ENCODE results near the gene CERS5.
A peak's percentile ranks its signal among the peaks of the same experiment; 100 is the strongest.

Gene CERS5

DNA sequence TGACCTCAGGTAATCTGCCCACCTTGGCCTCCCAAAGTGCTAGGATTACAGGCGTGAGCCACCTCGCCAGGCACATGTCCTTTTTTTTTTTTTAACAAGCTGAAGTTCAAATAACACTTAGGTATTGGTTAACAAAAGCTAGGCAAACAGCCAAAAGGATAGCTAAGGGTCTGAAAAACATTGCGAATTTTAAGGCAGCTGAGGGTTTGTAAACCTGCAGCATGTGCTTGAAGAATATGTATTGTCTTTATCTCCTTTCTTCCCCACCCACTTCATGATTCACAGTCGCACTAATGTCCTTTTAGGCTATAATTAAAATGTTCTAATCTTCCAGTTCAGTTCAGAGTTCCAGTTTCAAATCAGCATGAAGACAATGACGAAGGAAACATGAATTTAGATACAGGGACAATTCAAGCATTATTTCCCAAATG lies 30.1 kb upstream of the CERS5 start:
- H3K27ac Mint-ChIP-seq: no peak overlapping the region
- H3K36me3 Mint-ChIP-seq (ENCODE audit: insufficient read depth): peaks cover 37% of the 10 kb centered on the region
- no peaks in the 10 kb centered on the region for H3K4me1 Mint-ChIP-seq (ENCODE audit: low read depth in 2 of 2)
- DNase-seq (no peak), ATAC-seq (replicated peaks) (no peak)
- no peaks in the 10 kb centered on the region for H3K27me3 Mint-ChIP-seq
- no peaks in the 10 kb centered on the region for H3K9me3 Mint-ChIP-seq
- H3K4me3 Mint-ChIP-seq: no peak overlapping the region

DNA sequence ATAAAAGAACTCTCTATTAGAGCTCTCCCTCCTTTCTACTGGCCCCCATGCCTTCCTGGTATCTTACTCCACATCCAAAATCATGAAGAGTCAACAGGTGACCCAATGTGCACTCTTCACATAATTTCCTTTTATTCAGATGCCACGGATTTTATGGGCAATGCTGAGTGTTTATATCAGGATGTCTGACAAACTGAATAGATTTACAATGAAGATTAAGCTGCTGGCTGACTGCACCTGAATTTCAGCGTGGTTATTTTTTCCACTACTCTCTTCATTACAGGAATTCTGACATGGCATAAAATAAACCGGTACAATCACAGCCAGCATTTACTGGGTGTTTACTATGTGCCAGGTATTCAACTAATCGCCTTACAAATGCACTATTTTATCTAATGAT lies 29.4 kb upstream of the CERS5 start:
- Mint-ChIP-seq H3K9me3 (no peaks in the 10 kb centered on the region), H3K4me1 (ENCODE audit: low read depth in 2 of 2) (no peaks in the 10 kb centered on the region), H3K36me3 (ENCODE audit: insufficient read depth) (peaks cover 40% of the 10 kb centered on the region), H3K27ac (peak overlapping the region in 1 of 2 donors; percentile 55), H3K27me3 (no peaks in the 10 kb centered on the region), H3K4me3 (no peak overlapping the region)
- no peak for DNase-seq
- ATAC-seq (replicated peaks): no peak

DNA sequence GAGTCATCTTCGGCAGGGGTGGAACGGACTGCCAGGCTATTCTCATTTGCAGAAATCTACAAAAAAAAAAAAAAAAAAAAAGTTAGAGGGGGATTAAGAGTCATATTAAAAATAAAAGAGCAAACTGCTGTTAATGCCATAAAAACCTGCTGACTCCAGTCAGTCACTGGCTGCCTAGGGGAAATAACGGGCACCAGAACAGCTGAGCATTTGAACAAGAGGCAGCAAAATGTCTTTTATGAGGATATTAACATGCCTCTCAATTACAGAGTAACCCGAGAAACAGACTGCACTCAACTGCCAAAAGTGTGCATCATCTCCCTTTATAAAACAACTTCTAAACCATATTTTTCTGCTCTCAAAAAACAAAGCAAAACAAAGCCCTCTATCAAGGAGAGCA lies 28.7 kb upstream of the CERS5 start:
- Mint-ChIP-seq H3K4me3 (no peak overlapping the region), H3K4me1 (ENCODE audit: low read depth in 2 of 2) (no peaks in the 10 kb centered on the region), H3K27ac (no peak overlapping the region), H3K36me3 (ENCODE audit: insufficient read depth) (peaks cover 42% of the 10 kb centered on the region), H3K27me3 (no peaks in the 10 kb centered on the region), H3K9me3 (no peaks in the 10 kb centered on the region)
- DNase-seq (no peak), ATAC-seq (replicated peaks) (no peak)

DNA sequence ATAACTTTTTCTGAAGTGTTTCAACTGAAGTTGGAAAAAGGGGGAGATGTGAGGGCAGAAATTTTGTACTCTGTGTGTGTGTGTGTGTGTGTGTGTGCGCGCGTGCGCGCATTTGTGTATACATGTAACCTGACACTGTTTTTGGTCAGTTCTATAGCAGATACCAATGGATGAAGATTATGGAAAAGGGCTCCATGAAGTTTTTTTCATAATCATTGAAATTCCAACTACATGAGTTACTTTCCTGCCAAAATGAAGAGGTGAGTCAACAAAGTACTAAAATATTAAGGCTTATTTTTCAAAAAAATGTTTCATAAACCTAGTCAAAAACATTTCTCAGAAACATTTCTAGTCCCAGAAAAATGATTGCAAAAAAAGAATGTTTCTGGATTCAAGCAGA lies 25.7 kb upstream of the CERS5 start:
- Mint-ChIP-seq H3K27ac (no peak overlapping the region), H3K4me3 (no peak overlapping the region), H3K9me3 (no peaks in the 10 kb centered on the region), H3K36me3 (ENCODE audit: insufficient read depth) (peaks cover 25% of the 10 kb centered on the region), H3K27me3 (no peaks in the 10 kb centered on the region), H3K4me1 (ENCODE audit: low read depth in 2 of 2) (peaks cover 3 to 5% of the 10 kb centered on the region in 2 donors)
- DNase-seq: no peak
- ATAC-seq (replicated peaks): no peak

DNA sequence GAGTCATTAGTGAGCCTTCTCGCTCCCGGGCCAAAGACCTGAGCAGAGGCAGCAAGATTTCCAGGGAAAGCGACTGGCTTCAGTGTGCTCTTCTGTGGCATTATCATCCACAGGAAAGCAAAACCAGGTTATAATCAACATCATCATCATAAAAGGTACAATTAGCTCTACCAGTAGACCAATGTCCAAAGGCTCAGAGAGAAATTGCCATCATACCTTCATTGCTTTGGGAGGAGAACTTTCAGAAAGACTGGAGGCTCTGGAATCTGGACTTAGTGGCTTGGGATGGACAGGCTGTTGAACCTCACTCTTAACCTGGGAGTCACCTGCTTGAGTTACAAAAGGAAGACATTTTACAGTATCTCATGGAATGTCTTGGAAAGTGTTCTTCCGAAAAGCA lies 25.1 kb upstream of the CERS5 start:
- no peaks in the 10 kb centered on the region for H3K9me3 Mint-ChIP-seq
- ATAC-seq (replicated peaks): no peak
- no peak for DNase-seq
- H3K4me3 Mint-ChIP-seq: no peak overlapping the region
- peaks cover 21% of the 10 kb centered on the region for H3K36me3 Mint-ChIP-seq (ENCODE audit: insufficient read depth)
- H3K4me1 Mint-ChIP-seq (ENCODE audit: low read depth in 2 of 2): peaks cover 3 to 5% of the 10 kb centered on the region in 2 donors
- H3K27me3 Mint-ChIP-seq: no peaks in the 10 kb centered on the region
- H3K27ac Mint-ChIP-seq: no peak overlapping the region

DNA sequence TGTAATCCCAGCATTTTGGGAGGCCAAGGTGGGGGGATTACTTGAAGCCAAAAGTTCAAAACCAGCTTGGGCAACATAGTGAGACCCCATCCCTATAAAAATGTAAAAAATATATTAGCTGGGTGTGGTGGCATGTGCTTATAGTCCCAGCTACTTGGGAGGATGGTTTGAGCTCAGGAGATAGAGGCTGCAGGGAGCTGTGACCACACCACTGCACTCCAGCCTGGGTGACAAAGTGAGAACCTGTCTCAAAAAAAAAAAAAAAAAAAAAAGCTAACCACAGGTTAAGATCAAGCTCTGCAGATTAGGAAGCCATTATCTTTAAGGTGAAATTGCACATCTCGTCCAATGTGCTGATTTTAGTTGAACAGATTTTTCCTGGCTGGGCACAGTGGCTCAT lies 23.7 kb upstream of the CERS5 start:
- ATAC-seq (replicated peaks) (no peak), DNase-seq (no peak)
- Mint-ChIP-seq H3K36me3 (ENCODE audit: insufficient read depth) (peaks cover 17% of the 10 kb centered on the region), H3K27me3 (no peaks in the 10 kb centered on the region), H3K27ac (no peak overlapping the region), H3K4me3 (no peak overlapping the region), H3K9me3 (no peaks in the 10 kb centered on the region), H3K4me1 (ENCODE audit: low read depth in 2 of 2) (peaks cover 3 to 5% of the 10 kb centered on the region in 2 donors)

DNA sequence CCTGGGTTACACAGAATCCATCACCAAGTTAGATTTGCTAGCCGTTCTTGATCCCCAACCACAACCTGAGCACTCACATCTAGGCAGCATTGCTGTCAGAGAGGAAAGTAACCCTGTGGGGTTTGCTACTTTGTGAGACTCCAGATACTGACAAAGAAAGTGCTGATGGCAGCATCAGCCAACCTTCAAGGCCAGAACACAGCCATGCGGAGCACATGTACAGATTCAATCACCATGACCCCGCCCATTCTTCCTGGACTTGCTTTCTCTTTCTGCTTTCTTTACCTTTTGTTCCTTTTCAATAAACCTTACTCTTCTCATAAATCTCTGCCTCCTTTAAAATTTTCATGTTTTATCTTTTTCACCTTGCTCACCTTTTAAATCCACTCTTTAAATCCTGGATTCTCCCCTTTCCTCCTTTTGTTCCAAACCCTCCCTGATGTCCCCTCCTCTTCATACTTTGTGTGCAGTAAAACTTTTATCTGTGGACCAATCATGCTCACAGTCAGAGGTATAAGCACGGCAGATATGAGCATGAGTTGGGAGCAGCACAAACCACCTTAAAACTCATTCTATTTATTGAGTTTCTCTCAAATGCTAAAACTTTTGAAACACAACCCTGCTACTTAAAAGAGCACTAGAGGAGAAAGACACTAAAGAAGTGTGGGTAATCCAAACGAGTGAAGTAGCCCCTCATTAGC lies 21.9 kb upstream of the CERS5 start:
- Mint-ChIP-seq H3K27me3 (no peaks in the 10 kb centered on the region), H3K9me3 (no peaks in the 10 kb centered on the region), H3K4me3 (peak overlapping the region; percentile 2 to 19), H3K36me3 (ENCODE audit: insufficient read depth) (peaks cover 12% of the 10 kb centered on the region), H3K27ac (peak overlapping the region in 1 of 2 donors; percentile 15), H3K4me1 (ENCODE audit: low read depth in 2 of 2) (peaks cover 3 to 5% of the 10 kb centered on the region in 2 donors)
- ATAC-seq (replicated peaks) (no peak), DNase-seq (no peak)

DNA sequence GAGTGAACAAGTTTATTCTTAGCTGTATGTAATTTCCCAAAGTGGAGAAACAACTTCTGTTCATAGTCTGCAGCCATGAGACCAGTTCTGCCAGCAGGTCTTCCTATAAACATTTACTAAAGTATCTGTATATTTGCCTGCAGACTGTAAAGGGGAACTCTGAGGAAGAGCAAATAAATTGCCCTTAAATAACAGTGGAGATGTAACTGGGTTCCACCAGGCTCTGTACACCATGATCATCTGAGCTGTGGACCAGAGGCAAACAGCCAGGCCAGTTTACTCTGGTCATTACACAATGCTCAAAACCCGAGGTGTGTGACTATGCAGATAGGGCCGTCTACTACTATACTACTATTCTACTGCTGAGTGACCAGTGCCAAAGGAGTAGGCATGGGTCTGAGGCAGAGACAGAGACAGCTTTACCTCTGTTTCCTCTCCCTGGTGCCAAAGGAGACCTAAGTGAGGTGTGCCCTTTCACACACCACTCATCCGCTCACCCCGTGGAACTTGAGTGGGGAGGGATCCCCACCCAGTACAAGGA lies 21.1 kb upstream of the CERS5 start:
- Mint-ChIP-seq H3K36me3 (ENCODE audit: insufficient read depth) (peaks cover 12% of the 10 kb centered on the region), H3K27me3 (no peaks in the 10 kb centered on the region), H3K4me3 (no peak overlapping the region), H3K27ac (peak overlapping the region in 1 of 2 donors; percentile 69), H3K4me1 (ENCODE audit: low read depth in 2 of 2) (peaks cover 3 to 5% of the 10 kb centered on the region in 2 donors), H3K9me3 (no peaks in the 10 kb centered on the region)
- no peak for DNase-seq
- ATAC-seq (replicated peaks): no peak

DNA sequence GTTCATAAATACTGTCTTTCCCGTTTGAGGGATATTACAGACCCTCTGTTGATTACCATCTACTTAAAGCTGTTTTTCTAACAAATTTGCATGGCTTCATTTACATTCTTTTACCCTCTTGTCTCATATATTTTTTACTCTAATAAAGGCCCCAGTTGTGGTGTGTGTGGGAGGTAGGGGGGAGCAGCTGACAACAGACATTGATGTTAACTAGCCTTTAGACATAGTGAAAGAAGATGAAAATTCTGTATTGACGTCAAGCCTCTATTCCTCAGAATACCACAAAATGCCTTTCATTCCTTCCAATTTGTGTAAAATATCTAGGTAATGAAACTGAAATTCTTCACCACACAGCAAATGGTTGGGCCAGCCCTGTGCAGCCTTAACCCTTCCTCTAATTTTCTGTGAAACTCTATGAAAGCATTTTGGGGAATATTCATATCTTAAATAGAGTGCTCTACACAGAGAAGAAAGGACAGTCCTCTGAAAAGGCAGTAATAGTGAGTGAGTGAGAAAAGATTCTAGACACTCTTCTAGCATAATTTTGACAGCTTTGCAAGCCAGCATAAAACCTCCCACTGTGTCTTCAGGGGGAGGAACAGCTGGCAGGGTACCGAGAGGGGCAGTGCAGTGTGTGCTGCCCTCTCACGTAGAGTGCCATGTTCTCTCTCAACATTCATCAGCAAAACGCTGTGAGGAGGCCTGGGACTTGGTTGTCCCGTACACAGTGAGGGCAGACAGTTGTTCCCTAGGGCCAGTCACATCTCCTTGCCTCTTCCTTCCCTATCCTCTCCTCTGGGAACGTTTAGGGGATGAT lies 20.1 kb upstream of the CERS5 start:
- peaks cover 15% of the 10 kb centered on the region for H3K36me3 Mint-ChIP-seq (ENCODE audit: insufficient read depth)
- no peaks in the 10 kb centered on the region for H3K9me3 Mint-ChIP-seq
- H3K27me3 Mint-ChIP-seq: no peaks in the 10 kb centered on the region
- no peak overlapping the region for H3K4me3 Mint-ChIP-seq
- no peak for ATAC-seq (replicated peaks)
- peak overlapping the region; percentile 12 to 77 for H3K27ac Mint-ChIP-seq
- DNase-seq: no peak
- peaks cover 3 to 5% of the 10 kb centered on the region in 2 donors for H3K4me1 Mint-ChIP-seq (ENCODE audit: low read depth in 2 of 2)

DNA sequence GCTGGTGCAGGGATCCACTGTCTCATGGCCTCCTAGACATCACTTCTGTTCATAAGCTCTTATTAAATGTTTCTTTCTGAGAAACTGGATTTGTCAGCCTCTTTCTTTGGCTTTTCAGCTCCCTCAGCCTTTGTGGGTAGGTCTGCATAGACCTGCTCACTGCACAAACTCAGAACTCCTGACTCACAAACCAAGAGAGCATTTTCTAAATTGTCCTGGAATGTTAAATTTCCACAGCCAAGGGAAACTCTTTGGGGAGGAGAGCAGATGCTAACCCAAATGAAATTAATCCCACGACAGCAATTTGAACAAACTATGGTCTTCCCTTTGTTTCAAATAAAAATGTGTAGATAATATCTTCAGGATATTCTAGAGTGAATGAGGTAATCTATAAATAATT lies 19.5 kb upstream of the CERS5 start:
- H3K27ac Mint-ChIP-seq: peak overlapping the region in 1 of 2 donors; percentile 77
- H3K36me3 Mint-ChIP-seq (ENCODE audit: insufficient read depth): peaks cover 13% of the 10 kb centered on the region
- peaks cover 3 to 5% of the 10 kb centered on the region in 2 donors for H3K4me1 Mint-ChIP-seq (ENCODE audit: low read depth in 2 of 2)
- DNase-seq: no peak
- no peak for ATAC-seq (replicated peaks)
- no peak overlapping the region for H3K4me3 Mint-ChIP-seq
- no peaks in the 10 kb centered on the region for H3K27me3 Mint-ChIP-seq
- no peaks in the 10 kb centered on the region for H3K9me3 Mint-ChIP-seq

DNA sequence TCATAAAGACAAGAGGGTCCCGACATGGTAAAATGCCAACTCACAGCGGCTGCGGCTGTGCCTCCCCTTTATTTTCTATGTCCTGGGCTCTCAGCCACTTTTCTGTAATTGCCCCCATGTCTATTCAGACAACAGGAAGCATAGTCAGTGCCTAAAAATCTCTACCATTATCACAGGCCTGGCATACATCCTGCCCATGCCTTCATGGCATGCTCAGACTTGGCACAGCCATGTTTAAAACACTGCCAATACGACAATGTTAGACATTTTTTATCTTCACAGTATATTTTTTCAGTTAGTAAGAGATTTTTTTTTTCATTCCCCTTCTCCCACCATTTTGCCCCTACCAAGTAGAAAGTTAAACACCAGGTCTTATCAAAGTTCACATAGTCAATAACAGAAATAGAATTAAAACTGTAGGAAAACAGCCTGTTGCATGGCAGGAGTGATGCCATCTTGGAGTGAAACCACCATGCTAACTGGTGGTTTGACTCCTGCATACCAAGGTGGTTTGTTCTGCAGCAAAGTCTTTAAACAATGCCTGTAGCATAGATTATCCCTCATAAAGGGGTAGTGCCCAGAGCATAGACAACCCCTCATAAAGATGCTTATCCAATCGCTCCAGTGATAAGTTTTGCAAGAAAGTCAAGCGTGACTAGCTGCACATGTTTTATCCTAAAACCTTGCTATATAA lies 18.9 kb upstream of the CERS5 start:
- Mint-ChIP-seq H3K27me3 (no peaks in the 10 kb centered on the region), H3K4me3 (no peak overlapping the region), H3K27ac (peak overlapping the region in 1 of 2 donors; percentile 77), H3K4me1 (ENCODE audit: low read depth in 2 of 2) (peaks cover 3 to 5% of the 10 kb centered on the region in 2 donors), H3K36me3 (ENCODE audit: insufficient read depth) (peaks cover 12% of the 10 kb centered on the region), H3K9me3 (no peaks in the 10 kb centered on the region)
- ATAC-seq (replicated peaks): no peak
- DNase-seq: no peak

DNA sequence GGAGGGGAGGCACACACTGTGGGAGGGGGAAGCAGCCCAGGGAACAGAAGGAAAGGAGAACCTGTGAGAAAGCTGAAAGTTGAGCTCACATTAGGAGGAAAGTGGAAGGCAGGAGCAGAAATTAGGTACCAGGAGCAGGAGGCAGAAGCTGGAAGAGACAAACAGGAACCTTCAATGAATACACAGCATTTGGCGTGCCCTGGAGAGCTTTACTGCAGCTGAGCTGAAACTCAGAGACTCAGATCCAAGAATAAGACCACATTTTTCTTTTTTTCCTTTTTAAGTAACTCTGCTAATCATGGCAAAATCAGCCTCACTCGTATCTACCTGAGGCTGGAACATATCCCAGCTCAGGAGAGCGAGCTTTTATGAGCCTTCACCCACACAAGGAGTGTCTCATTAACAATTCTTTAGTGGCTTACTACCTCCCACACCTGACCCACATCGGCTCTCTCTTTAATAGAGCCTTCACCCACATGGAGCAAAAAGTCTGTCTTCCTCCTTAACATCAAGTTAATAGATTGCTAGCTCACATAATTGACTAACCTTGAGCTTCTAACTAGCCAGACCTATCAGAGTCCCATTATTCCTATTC lies 18.2 kb upstream of the CERS5 start:
- Mint-ChIP-seq H3K27ac (peak overlapping the region in 1 of 2 donors; percentile 77), H3K9me3 (no peaks in the 10 kb centered on the region), H3K4me3 (no peak overlapping the region), H3K27me3 (no peaks in the 10 kb centered on the region), H3K36me3 (ENCODE audit: insufficient read depth) (peaks cover 12% of the 10 kb centered on the region), H3K4me1 (ENCODE audit: low read depth in 2 of 2) (peaks cover 3 to 5% of the 10 kb centered on the region in 2 donors)
- no peak for DNase-seq
- ATAC-seq (replicated peaks): no peak

DNA sequence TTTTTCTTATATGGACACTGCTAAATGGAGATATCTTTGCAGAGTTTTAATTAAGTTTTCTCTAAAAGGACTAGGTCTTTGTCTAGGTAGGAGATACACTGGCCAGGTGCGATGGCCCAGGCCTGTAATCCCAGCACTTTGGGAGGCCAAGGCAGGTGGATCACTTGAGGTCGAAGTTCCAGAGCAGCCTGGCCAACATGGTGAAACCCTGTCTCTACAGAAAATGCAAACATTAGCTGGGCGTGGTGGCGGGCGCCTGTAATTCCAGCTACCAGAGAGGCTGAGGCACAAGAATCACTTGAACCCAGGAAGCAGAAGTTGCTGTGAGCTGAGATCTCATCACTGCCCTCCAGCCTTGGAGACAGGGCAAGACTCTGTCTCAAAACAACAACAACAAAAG lies 17.1 kb upstream of the CERS5 start:
- no peak overlapping the region for H3K4me3 Mint-ChIP-seq
- DNase-seq (no peak), ATAC-seq (replicated peaks) (no peak)
- peak overlapping the region in 1 of 2 donors; percentile 87 for H3K27ac Mint-ChIP-seq
- no peaks in the 10 kb centered on the region for H3K27me3 Mint-ChIP-seq
- peaks cover 2 to 5% of the 10 kb centered on the region in 2 donors for H3K4me1 Mint-ChIP-seq (ENCODE audit: low read depth in 2 of 2)
- H3K36me3 Mint-ChIP-seq (ENCODE audit: insufficient read depth): peaks cover 13% of the 10 kb centered on the region
- no peaks in the 10 kb centered on the region for H3K9me3 Mint-ChIP-seq

Measured in effector memory CD8-positive, alpha-beta T cell (primary cell).